Right ventricle myocardium superior (tissue), 1 donor: ENCODE data around the gene DLGAP3. TPM values are rescaled to one million over a fixed set of nuclear protein-coding genes. Genes with fewer than 3 reads are reported as not detected.

ENCODE experiments used
- ATAC-seq: fragments of 200-7000 bp; cut with Tn5 transposase; one replicate; pipeline ENCODE4 v1.9.1; 2020; ENCODE audit warnings: mild to moderate bottlenecking; ENCODE audit not compliant: poor library complexity
- DNase-seq: peaks from one replicate; pipeline ENCODE4 v3.0.0-alpha.2; 2020
- intact Hi-C: fragments of 100-400 bp; cut with DNase I; formaldehyde crosslinking; loops from one replicate; pipeline ENCODE4 v1.11.2; 2022
- total RNA-seq: library from RNA; stranded (reverse); fragmentation: NEBNext Ultra II Directional; extraction: Animal tissue kit (Norgen Biotek cat#: 25700); gene quantifications from one replicate; pipeline ENCODE4 v1.2.1, GENCODE V29; 2021
- donor health status: DM: no; HTN: yes; CAD: no; lungs with severe emphysema.

Gene DLGAP3
- total RNA-seq, 1 donor from 2014 or later: 0.08 TPM

GRCh38 chr1:34929853-34930701 lies 627 bp upstream of the DLGAP3 start:
- no peak for ATAC-seq
- DNase-seq: no peak
- intact Hi-C loops: no loop called here

- DNase-seq (no peak), ATAC-seq (no peak)
- intact Hi-C loops: no loop called here
These were observed 552 bp downstream of the DLGAP3 start for GRCh38 chr1:34928699-34929496.

- no peak for ATAC-seq
- intact Hi-C loops: no loop called here
- DNase-seq: no peak
These were observed 1.3 kb downstream of the DLGAP3 start for GRCh38 chr1:34928066-34928696.

GRCh38 chr1:34927316-34927715 lies 2.1 kb downstream of the DLGAP3 start:
- no peak for ATAC-seq
- DNase-seq: no peak
- intact Hi-C loops: no loop called here

GRCh38 chr1:34926894-34927293 lies 2.6 kb downstream of the DLGAP3 start:
- intact Hi-C loops: no loop called here
- DNase-seq: no peak
- ATAC-seq: no peak

GRCh38 chr1:34926156-34926555 lies 3.3 kb downstream of the DLGAP3 start:
- ATAC-seq (no peak), DNase-seq (no peak)
- intact Hi-C loops: no loop called here

GRCh38 chr1:34925730-34926129 lies 3.7 kb downstream of the DLGAP3 start:
- DNase-seq (no peak), ATAC-seq (no peak)
- intact Hi-C loops: no loop called here

- ATAC-seq: peak; percentile 71
- DNase-seq: peak; percentile 73
- intact Hi-C loops: no loop called here
These were observed 4.5 kb downstream of the DLGAP3 start for GRCh38 chr1:34924759-34925555.

GRCh38 chr1:34923490-34923889 lies 6.0 kb downstream of the DLGAP3 start:
- DNase-seq (no peak), ATAC-seq (no peak)
- intact Hi-C loops: no loop called here

GRCh38 chr1:34918977-34919561 lies 10.4 kb downstream of the DLGAP3 start:
- intact Hi-C loops: no loop called here
- DNase-seq (peak; percentile 44), ATAC-seq (peak; percentile 74)

GRCh38 chr1:34918386-34918976 lies 11.0 kb downstream of the DLGAP3 start:
- intact Hi-C loops: no loop called here
- DNase-seq (no peak), ATAC-seq (no peak)

GRCh38 chr1:34917017-34917416 lies 12.4 kb downstream of the DLGAP3 start:
- no peak for DNase-seq
- no peak for ATAC-seq
- intact Hi-C loops: no loop called here

GRCh38 chr1:34916104-34916503 lies 13.3 kb downstream of the DLGAP3 start:
- ATAC-seq: no peak
- intact Hi-C loops: no loop called here
- no peak for DNase-seq

- no peak for ATAC-seq
- DNase-seq: no peak
These were observed 13.9 kb downstream of the DLGAP3 start for GRCh38 chr1:34915521-34915920.

GRCh38 chr1:34914958-34915357 lies 14.5 kb downstream of the DLGAP3 start:
- ATAC-seq: no peak
- intact Hi-C loops: no loop called here
- no peak for DNase-seq

More at GRCh38 chr1:34915521-34915920, 13.9 kb downstream of the DLGAP3 start:
- intact Hi-C loops: no loop called here

GRCh38 chr1:34911465-34911864 lies 18.0 kb downstream of the DLGAP3 start:
- intact Hi-C loops: no loop called here
- DNase-seq: no peak
- no peak for ATAC-seq

GRCh38 chr1:34910425-34910824 lies 19.0 kb downstream of the DLGAP3 start:
- DNase-seq: no peak
- intact Hi-C loops: no loop called here
- ATAC-seq: no peak

- ATAC-seq (no peak), DNase-seq (no peak)
- intact Hi-C loops: no loop called here
These were observed 21.1 kb downstream of the DLGAP3 start for GRCh38 chr1:34908369-34908768.
